BE2C (cell line): Measurements from ENCODE around the gene ADGRG6.

Source experiments
- DNase-seq: peaks from one replicate; pipeline ENCODE4 v3.0.0-alpha.2; 2020
- H3K27me3 ChIP-seq: fragments of 250-450 bp; sonication (Bioruptor Pico); 2 replicates; pipeline ENCODE4 v1.5.1; 2020; ENCODE audit warnings: mild to moderate bottlenecking
- H3K36me3 ChIP-seq: fragments of 250-450 bp; sonication (Bioruptor Pico); 2 replicates; pipeline ENCODE4 v1.5.1; 2020; ENCODE audit warnings: mild to moderate bottlenecking
- H3K4me1 ChIP-seq: fragments of 250-450 bp; sonication (Bioruptor Pico); 2 replicates; pipeline ENCODE4 v1.5.1; 2020
- H3K4me3 ChIP-seq: 2 replicates; pipeline ENCODE4 v1.5.1; 2011; ENCODE audit warnings: low read depth, low read length
- H3K9me3 ChIP-seq: fragments of 250-450 bp; sonication (Bioruptor Pico); 2 replicates; pipeline ENCODE4 v1.5.1; 2020
- TF ChIP-seq, protein P1 (sequence below): IDR thresholded peaks from 2 replicates; pipeline ENCODE4 v1.5.1; 2012; ENCODE audit warnings: mild to moderate bottlenecking, low read depth, low read length

Gene ADGRG6

DNA sequence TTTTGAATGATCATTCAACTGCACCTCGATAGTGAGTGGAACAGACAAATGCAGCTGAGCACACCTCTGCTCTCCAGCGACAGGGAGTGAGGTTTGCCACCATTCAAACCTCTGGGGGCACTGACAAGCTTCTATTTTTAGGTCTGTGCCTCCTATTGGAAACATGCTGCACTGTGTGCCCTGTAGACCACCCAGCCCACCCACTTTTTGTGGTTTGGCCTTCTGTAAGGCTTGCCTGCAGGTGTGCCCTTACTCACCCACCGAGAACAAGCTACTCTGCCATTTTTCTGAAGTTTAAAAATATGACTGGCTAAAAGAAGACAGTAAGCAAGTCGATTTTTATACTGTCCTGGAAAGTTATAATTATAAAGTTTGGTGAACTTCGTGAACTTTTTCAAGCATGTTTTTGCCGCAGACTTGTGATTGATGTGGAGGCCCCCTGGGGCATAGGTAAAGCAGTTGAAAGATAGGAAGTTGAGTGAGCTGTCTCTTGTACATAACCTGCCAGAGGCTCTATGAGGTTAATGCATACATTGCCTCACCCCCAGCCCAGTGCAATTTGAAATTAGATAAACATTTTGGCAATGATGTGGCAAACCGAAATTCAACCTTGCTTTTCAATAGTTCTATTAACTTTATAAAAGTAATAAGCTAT lies 53.8 kb downstream of the ADGRG6 start:
- TF ChIP-seq, protein P1, sequence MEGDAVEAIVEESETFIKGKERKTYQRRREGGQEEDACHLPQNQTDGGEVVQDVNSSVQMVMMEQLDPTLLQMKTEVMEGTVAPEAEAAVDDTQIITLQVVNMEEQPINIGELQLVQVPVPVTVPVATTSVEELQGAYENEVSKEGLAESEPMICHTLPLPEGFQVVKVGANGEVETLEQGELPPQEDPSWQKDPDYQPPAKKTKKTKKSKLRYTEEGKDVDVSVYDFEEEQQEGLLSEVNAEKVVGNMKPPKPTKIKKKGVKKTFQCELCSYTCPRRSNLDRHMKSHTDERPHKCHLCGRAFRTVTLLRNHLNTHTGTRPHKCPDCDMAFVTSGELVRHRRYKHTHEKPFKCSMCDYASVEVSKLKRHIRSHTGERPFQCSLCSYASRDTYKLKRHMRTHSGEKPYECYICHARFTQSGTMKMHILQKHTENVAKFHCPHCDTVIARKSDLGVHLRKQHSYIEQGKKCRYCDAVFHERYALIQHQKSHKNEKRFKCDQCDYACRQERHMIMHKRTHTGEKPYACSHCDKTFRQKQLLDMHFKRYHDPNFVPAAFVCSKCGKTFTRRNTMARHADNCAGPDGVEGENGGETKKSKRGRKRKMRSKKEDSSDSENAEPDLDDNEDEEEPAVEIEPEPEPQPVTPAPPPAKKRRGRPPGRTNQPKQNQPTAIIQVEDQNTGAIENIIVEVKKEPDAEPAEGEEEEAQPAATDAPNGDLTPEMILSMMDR = no peak
- H3K4me3 ChIP-seq = no peak overlapping the region
- H3K36me3 ChIP-seq = no peaks in the 10 kb centered on the region
- H3K9me3 ChIP-seq = no peaks in the 10 kb centered on the region
- no peaks in the 10 kb centered on the region for H3K27me3 ChIP-seq
- DNase-seq = no peak
- H3K4me1 ChIP-seq = no peaks in the 10 kb centered on the region

DNA sequence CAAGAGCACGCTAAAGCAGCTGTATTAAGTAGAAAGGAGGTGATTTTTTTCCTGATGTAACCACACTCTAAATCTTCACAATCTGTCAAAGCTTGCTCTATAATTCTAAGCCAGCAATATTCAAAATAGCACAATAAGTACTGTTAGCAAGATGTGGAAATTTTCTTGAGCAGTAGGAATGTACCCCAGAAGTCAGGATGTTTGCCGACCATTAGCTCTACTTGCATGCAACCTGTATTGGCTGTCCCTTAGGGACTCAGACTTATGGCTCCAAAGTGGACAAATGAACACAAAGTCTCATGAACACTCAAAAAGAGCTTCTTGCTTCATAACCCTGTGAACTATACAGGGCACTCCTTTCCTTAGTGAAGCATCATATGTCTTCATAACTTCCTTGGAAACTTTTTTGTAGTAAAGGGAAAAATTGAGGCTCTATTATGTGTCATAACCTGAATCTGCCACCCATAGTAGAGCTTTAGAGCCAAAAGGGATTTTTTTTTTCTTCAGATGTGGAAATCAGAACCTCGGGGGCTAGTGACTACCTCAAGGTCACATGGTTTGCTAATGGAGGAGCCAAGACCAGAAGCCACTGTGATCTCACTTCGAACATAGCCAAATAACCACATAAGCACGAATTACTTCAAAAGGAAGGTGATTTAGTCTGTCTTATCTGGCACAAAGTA lies 54.5 kb downstream of the ADGRG6 start:
- Histone ChIP-seq H3K36me3 (no peaks in the 10 kb centered on the region), H3K4me3 (no peak overlapping the region), H3K4me1 (no peaks in the 10 kb centered on the region), H3K9me3 (no peaks in the 10 kb centered on the region), H3K27me3 (no peaks in the 10 kb centered on the region)
- DNase-seq = no peak
- TF ChIP-seq, protein P1 = no peak

DNA sequence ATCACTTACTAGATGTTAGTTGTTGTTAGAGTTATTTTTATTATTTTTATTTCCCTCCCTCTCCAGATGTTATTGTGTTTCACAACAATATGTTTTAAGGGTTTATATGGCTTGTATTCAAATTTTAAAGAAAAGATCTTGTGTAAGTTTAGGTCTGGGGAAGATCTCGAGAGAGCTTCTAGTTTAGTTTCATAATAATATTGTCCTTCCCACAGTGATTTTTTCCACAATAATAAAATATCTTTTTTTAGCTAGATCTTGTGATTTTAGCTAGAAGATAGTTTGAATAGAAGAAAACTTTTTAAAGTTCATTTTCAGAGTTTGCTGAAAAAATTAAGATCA lies 55.0 kb downstream of the ADGRG6 start:
- H3K4me3 ChIP-seq = no peak overlapping the region
- no peak for DNase-seq
- H3K4me1 ChIP-seq = no peaks in the 10 kb centered on the region
- no peaks in the 10 kb centered on the region for H3K9me3 ChIP-seq
- TF ChIP-seq, protein P1 = no peak
- no peaks in the 10 kb centered on the region for H3K27me3 ChIP-seq
- no peaks in the 10 kb centered on the region for H3K36me3 ChIP-seq

GRCh38 chr6:142357879-142358278 lies 56.1 kb downstream of the ADGRG6 start:
- Histone ChIP-seq H3K27me3 (no peaks in the 10 kb centered on the region), H3K9me3 (no peaks in the 10 kb centered on the region), H3K36me3 (no peaks in the 10 kb centered on the region), H3K4me3 (no peak overlapping the region), H3K4me1 (no peaks in the 10 kb centered on the region)
- TF ChIP-seq, protein P1 = no peak
- no peak for DNase-seq

GRCh38 chr6:142359271-142359960 lies 57.6 kb downstream of the ADGRG6 start:
- Histone ChIP-seq H3K4me1 (no peaks in the 10 kb centered on the region), H3K4me3 (no peak overlapping the region), H3K27me3 (no peaks in the 10 kb centered on the region), H3K9me3 (no peaks in the 10 kb centered on the region), H3K36me3 (no peaks in the 10 kb centered on the region)
- TF ChIP-seq, protein P1 = no peak
- no peak for DNase-seq

DNA sequence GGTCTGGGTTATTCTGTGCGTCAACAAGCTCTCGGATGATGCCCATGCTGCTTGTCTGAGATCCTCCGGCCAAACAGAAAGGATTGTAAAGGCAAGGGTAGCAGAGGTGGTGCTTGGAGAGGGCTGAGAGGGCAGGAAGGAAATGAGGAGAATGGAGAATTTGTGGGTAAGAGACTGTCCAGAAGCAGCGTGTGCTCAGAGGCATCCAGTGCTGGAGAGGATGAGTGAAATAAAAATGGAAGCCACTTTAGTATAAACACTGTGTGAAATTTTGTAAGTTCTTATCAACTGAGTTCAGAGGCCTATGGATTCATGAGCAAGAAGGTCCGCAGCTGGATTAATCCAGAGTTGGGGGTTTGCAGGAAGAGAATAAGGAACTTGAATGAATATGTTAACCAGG lies 59.5 kb downstream of the ADGRG6 start:
- no peak overlapping the region for H3K4me3 ChIP-seq
- H3K36me3 ChIP-seq = no peaks in the 10 kb centered on the region
- H3K27me3 ChIP-seq = no peaks in the 10 kb centered on the region
- TF ChIP-seq, protein P1 = no peak
- no peaks in the 10 kb centered on the region for H3K9me3 ChIP-seq
- DNase-seq = no peak
- no peaks in the 10 kb centered on the region for H3K4me1 ChIP-seq
